ENCODE measurements around the gene GRID1. TPM values are rescaled to one million over a fixed set of nuclear protein-coding genes. Genes with fewer than 3 reads are reported as not detected.
A peak's percentile ranks its signal among the peaks of the same experiment; 100 is the strongest.
"Not testable (repeated sequence)": the region's sequence is repeated elsewhere in the genome, so short reads cannot be mapped to it uniquely, and the experiment has no call there.

Gene GRID1
- total RNA-seq, 2 donors from 2014 or later = not detected

GRCh38 chr10:86042161-86042560 lies 324.4 kb downstream of the GRID1 start:
- no peaks in the 10 kb centered on the region for H3K9me3 Mint-ChIP-seq
- H3K36me3 Mint-ChIP-seq = no peaks in the 10 kb centered on the region
- ATAC-seq = no peak
- H3K4me1 Mint-ChIP-seq (ENCODE audit: low read depth in 2 of 2) = no peaks in the 10 kb centered on the region
- DNase-seq (ENCODE audit: low spot score) = no peak
- H3K4me3 Mint-ChIP-seq = no peak overlapping the region
- H3K27ac Mint-ChIP-seq = no peak overlapping the region
- peaks cover 9 to 15% of the 10 kb centered on the region in 2 donors for H3K27me3 Mint-ChIP-seq

- H3K27me3 Mint-ChIP-seq = peaks cover 9 to 13% of the 10 kb centered on the region in 2 donors
- H3K4me3 Mint-ChIP-seq = no peak overlapping the region
- ATAC-seq (no peak), DNase-seq (ENCODE audit: low spot score) (no peak)
- no peaks in the 10 kb centered on the region for H3K4me1 Mint-ChIP-seq (ENCODE audit: low read depth in 2 of 2)
- no peaks in the 10 kb centered on the region for H3K36me3 Mint-ChIP-seq
- no peak overlapping the region for H3K27ac Mint-ChIP-seq
- no peaks in the 10 kb centered on the region for H3K9me3 Mint-ChIP-seq
These were observed 325.5 kb downstream of the GRID1 start for GRCh38 chr10:86041116-86041515.

- DNase-seq (ENCODE audit: low spot score) = no peak
- no peaks in the 10 kb centered on the region for H3K36me3 Mint-ChIP-seq
- ATAC-seq = no peak
- no peak overlapping the region for H3K27ac Mint-ChIP-seq
- peaks cover 7% of the 10 kb centered on the region in 2 donors for H3K27me3 Mint-ChIP-seq
- no peaks in the 10 kb centered on the region for H3K4me1 Mint-ChIP-seq (ENCODE audit: low read depth in 2 of 2)
- H3K4me3 Mint-ChIP-seq = no peak overlapping the region
- no peaks in the 10 kb centered on the region for H3K9me3 Mint-ChIP-seq
These were observed 328.2 kb downstream of the GRID1 start for GRCh38 chr10:86038371-86038770.

GRCh38 chr10:86037096-86037495 lies 329.5 kb downstream of the GRID1 start:
- H3K27ac Mint-ChIP-seq = no peak overlapping the region
- peaks cover 7% of the 10 kb centered on the region in 2 donors for H3K27me3 Mint-ChIP-seq
- ATAC-seq (no peak), DNase-seq (ENCODE audit: low spot score) (no peak)
- H3K36me3 Mint-ChIP-seq = no peaks in the 10 kb centered on the region
- no peak overlapping the region for H3K4me3 Mint-ChIP-seq
- H3K9me3 Mint-ChIP-seq = no peaks in the 10 kb centered on the region
- no peaks in the 10 kb centered on the region for H3K4me1 Mint-ChIP-seq (ENCODE audit: low read depth in 2 of 2)

- ATAC-seq (no peak), DNase-seq (ENCODE audit: low spot score) (no peak)
- no peak overlapping the region for H3K4me3 Mint-ChIP-seq
These were observed 330.1 kb downstream of the GRID1 start for GRCh38 chr10:86036544-86036831.

DNA sequence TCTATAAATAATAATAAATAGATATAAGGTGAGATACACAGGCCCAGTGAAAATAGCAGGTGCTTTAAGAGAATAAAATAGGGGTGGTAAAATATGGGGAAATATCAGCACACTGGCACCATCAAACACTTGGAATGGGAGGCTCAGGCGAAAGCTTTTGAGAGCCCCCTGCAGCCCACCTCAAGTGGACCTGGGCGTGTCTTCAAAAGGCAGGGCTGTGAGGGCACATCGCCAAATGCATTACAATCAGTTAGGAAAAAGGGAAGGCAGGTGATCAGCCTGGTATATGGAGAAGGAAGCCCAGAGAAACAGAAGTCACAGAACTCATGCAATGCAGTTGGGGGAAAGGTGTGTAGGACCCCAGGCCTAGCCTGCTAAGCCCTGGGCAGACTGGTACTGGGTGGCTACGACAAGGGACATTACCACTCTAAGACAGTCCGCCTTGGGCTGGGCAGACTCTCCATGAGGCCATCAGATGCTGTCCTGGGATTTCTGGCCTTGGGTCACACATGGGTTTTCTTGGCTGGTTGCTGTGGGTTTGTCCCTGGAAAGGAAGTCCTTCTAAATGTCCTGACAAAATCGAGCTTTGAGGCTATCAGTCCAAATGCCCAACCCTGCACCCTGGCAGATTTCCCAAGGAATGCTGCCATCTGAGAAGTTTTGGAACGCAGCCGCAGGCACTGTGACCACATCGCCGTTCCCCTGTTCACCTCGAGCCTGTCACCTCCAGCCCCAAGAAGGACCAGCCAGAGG lies 330.6 kb downstream of the GRID1 start:
- Mint-ChIP-seq H3K9me3 (no peaks in the 10 kb centered on the region), H3K27me3 (peaks cover 7 to 11% of the 10 kb centered on the region in 2 donors), H3K4me1 (ENCODE audit: low read depth in 2 of 2) (no peaks in the 10 kb centered on the region), H3K4me3 (no peak overlapping the region), H3K36me3 (no peaks in the 10 kb centered on the region), H3K27ac (no peak overlapping the region)
- DNase-seq (ENCODE audit: low spot score) (no peak), ATAC-seq (peak in 1 of 2 donors; percentile 49)

More at GRCh38 chr10:86036544-86036831, 330.1 kb downstream of the GRID1 start:
- Mint-ChIP-seq H3K27ac (no peak overlapping the region), H3K36me3 (no peaks in the 10 kb centered on the region), H3K27me3 (peaks cover 7 to 11% of the 10 kb centered on the region in 2 donors), H3K4me1 (ENCODE audit: low read depth in 2 of 2) (no peaks in the 10 kb centered on the region), H3K9me3 (no peaks in the 10 kb centered on the region)

GRCh38 chr10:86034710-86035109 lies 331.9 kb downstream of the GRID1 start:
- no peak for ATAC-seq
- Mint-ChIP-seq H3K27me3 (peaks cover 10 to 15% of the 10 kb centered on the region in 2 donors), H3K4me3 (no peak overlapping the region), H3K9me3 (no peaks in the 10 kb centered on the region), H3K36me3 (no peaks in the 10 kb centered on the region), H3K4me1 (ENCODE audit: low read depth in 2 of 2) (no peaks in the 10 kb centered on the region), H3K27ac (no peak overlapping the region)
- no peak for DNase-seq (ENCODE audit: low spot score)

DNA sequence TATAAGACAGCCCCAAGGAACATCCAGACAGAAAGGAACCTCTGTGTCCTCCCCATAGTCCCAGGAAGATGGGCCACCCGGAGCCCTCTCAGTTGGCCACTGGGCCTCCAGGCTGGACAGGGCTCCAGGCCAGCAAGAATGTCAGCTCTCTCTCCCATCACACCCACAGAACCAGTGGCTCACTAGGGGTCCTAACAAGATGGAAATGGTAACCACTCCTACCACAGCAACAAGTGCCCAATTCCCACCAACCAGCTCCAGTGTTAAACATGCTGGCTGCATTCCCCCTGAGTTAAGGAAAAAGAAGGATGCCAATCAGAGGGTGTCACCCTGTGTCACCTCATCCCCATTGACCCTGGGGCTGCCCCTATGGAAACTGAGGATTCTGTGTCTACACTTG lies 333.0 kb downstream of the GRID1 start:
- H3K27ac Mint-ChIP-seq = no peak overlapping the region
- no peaks in the 10 kb centered on the region for H3K36me3 Mint-ChIP-seq
- H3K27me3 Mint-ChIP-seq = peaks cover 10 to 23% of the 10 kb centered on the region in 2 donors
- ATAC-seq (peak in 1 of 2 donors; percentile 48), DNase-seq (ENCODE audit: low spot score) (no peak)
- no peak overlapping the region for H3K4me3 Mint-ChIP-seq
- H3K9me3 Mint-ChIP-seq = no peaks in the 10 kb centered on the region
- no peaks in the 10 kb centered on the region for H3K4me1 Mint-ChIP-seq (ENCODE audit: low read depth in 2 of 2)

- H3K27ac Mint-ChIP-seq; H3K9me3 Mint-ChIP-seq; H3K4me1 Mint-ChIP-seq (ENCODE audit: low read depth in 2 of 2); H3K4me3 Mint-ChIP-seq; DNase-seq (ENCODE audit: low spot score); H3K36me3 Mint-ChIP-seq; ATAC-seq: not testable (repeated sequence)
- H3K27me3 Mint-ChIP-seq = peaks cover 10 to 23% of the 10 kb centered on the region in 2 donors
These were observed 334.5 kb downstream of the GRID1 start for GRCh38 chr10:86032087-86032486.

GRCh38 chr10:86030312-86030711 lies 336.3 kb downstream of the GRID1 start:
- ATAC-seq (no peak), DNase-seq (ENCODE audit: low spot score) (no peak)
- Mint-ChIP-seq H3K36me3 (no peaks in the 10 kb centered on the region), H3K27ac (no peak overlapping the region), H3K27me3 (peaks cover 10 to 23% of the 10 kb centered on the region in 2 donors), H3K4me3 (no peak overlapping the region), H3K9me3 (no peaks in the 10 kb centered on the region), H3K4me1 (ENCODE audit: low read depth in 2 of 2) (no peaks in the 10 kb centered on the region)

- Mint-ChIP-seq H3K4me1 (ENCODE audit: low read depth in 2 of 2) (no peaks in the 10 kb centered on the region), H3K36me3 (no peaks in the 10 kb centered on the region), H3K27ac (no peak overlapping the region), H3K9me3 (no peaks in the 10 kb centered on the region), H3K27me3 (peaks cover 10 to 15% of the 10 kb centered on the region in 2 donors), H3K4me3 (no peak overlapping the region)
- ATAC-seq = no peak
- DNase-seq (ENCODE audit: low spot score) = no peak
These were observed 339.2 kb downstream of the GRID1 start for GRCh38 chr10:86027346-86027745.

- ATAC-seq = no peak
- H3K36me3 Mint-ChIP-seq = no peaks in the 10 kb centered on the region
- no peaks in the 10 kb centered on the region for H3K9me3 Mint-ChIP-seq
- DNase-seq (ENCODE audit: low spot score) = no peak
- peaks cover 5 to 15% of the 10 kb centered on the region in 2 donors for H3K27me3 Mint-ChIP-seq
- H3K27ac Mint-ChIP-seq = no peak overlapping the region
- no peak overlapping the region for H3K4me3 Mint-ChIP-seq
- no peaks in the 10 kb centered on the region for H3K4me1 Mint-ChIP-seq (ENCODE audit: low read depth in 2 of 2)
These were observed 341.1 kb downstream of the GRID1 start for GRCh38 chr10:86025509-86025908.

DNA sequence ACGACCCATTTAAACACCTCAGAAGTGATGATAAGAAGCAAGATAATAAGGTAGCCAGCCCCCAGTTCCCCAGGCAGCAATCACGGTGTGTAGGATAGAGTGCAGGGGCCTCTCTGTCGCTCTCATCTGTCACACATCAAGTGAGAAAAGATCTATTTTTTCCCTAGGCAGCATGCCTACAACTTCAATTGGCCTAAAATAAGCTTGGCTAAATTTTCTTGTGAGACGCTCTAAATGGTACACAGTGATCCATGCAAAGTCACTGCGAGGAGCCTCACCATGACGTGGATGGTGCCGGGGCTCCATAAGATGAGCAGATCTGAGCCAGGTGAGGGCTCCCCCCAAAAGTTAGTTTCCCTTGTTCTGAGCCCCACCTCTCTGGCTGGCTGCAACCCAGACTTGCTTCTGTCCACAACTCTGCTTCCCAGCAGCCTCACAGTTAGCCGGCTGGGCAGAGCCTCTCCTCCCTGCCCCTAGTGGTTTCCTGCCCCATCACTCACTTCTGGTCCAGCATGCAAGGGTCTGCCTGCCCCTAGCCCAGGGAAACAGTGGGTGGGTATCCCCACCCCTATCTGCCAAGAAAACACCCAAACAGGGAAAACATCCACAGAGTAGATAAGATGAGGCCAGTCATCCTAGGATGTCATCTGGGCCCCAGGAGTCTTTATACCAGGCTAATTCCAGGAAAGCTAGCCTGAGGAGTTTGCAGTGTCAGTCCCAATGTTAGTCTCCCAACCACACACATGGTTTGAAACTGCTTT lies 342.1 kb downstream of the GRID1 start:
- no peak for DNase-seq (ENCODE audit: low spot score)
- H3K4me3 Mint-ChIP-seq = no peak overlapping the region
- no peaks in the 10 kb centered on the region for H3K4me1 Mint-ChIP-seq (ENCODE audit: low read depth in 2 of 2)
- no peaks in the 10 kb centered on the region for H3K36me3 Mint-ChIP-seq
- H3K27me3 Mint-ChIP-seq = peaks cover 5 to 7% of the 10 kb centered on the region in 2 donors
- H3K27ac Mint-ChIP-seq = no peak overlapping the region
- ATAC-seq = no peak
- no peaks in the 10 kb centered on the region for H3K9me3 Mint-ChIP-seq

DNA sequence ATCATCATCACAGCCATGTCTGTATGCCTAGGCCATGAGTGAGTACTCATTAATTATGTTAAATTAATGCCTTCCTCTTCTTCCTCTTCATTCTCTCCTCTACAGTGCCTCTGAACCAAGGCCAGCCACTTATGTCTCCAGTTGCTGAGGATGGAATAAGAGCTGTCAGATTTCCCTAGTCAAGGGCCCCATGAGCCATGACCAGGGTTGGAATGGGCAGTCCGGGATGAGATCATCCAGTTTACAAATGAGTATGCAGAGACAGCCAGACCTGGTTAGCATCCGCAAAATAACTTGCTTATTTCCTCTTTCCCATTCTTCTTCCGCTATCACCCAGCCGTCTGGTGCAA lies 342.7 kb downstream of the GRID1 start:
- DNase-seq (ENCODE audit: low spot score) = no peak

More for the DNA sequence above, 342.7 kb downstream of the GRID1 start:
- Mint-ChIP-seq H3K4me3 (no peak overlapping the region), H3K27ac (no peak overlapping the region), H3K9me3 (no peaks in the 10 kb centered on the region), H3K36me3 (no peaks in the 10 kb centered on the region), H3K4me1 (ENCODE audit: low read depth in 2 of 2) (no peaks in the 10 kb centered on the region), H3K27me3 (peaks cover 2 to 3% of the 10 kb centered on the region in 2 donors)
- ATAC-seq = no peak
